PC-3 (cell line): ENCODE measurements around the gene PTPN21. TPM values are rescaled to one million over a fixed set of nuclear protein-coding genes. Genes with fewer than 3 reads are reported as not detected.

Source experiments
- ATAC-seq: fragments of 200-7000 bp; cut with Tn5 transposase; 2 replicates; pipeline ENCODE4 v1.9.1; 2020; ENCODE audit warnings: mild to moderate bottlenecking, moderate library complexity
- BruUV-seq: library from RNA; stranded (reverse); fragments of 400-500 nt; replicated peaks from 2 replicates; lab custom pipeline; 2021; lab: Mats Ljungman, UMichigan
- CTCF ChIA-PET: fragments of 300-600 bp; sonication (Branson Sonifier 250); formaldehyde crosslinking; loops from one replicate; lab custom pipeline; 2022; ENCODE audit warnings: antibody characterized with exemption; lab: Charles Lee
- POLR2A ChIA-PET: fragments of 300-600 bp; sonication (Branson Sonifier 250); formaldehyde crosslinking; loops from one replicate; lab custom pipeline; 2022; ENCODE audit warnings: antibody characterized with exemption; ENCODE audit not compliant: unreplicated experiment; lab: Charles Lee
- DNase-seq: peaks from one replicate; pipeline ENCODE4 v3.0.0-alpha.2; 2015
- H2AFZ ChIP-seq: fragments of 300-600 bp; sonication (generic); 2 replicates; pipeline ENCODE4 v1.6.0; 2016; ENCODE audit warnings: antibody characterized with exemption, low read length
- H3F3A ChIP-seq: fragments of 300-600 bp; sonication (generic); one replicate; pipeline ENCODE4 v1.6.0; 2017; ENCODE audit warnings: antibody characterized with exemption, low read length, control low read depth, mild to moderate bottlenecking; ENCODE audit not compliant: unreplicated experiment
- H3K27ac ChIP-seq: fragments of 300-600 bp; sonication (generic); 2 replicates; pipeline ENCODE4 v1.5.1; 2016; ENCODE audit warnings: mild to moderate bottlenecking, low read length
- H3K27me3 ChIP-seq: fragments of 300-600 bp; sonication (generic); 2 replicates; pipeline ENCODE4 v1.6.1; 2016; ENCODE audit warnings: low read length, mixed read lengths
- H3K36me3 ChIP-seq: fragments of 300-600 bp; sonication (generic); 2 replicates; pipeline ENCODE4 v1.6.1; 2016; ENCODE audit warnings: low read depth, mixed run types, low read length, mixed read lengths
- H3K4me1 ChIP-seq: fragments of 300-600 bp; sonication (generic); 2 replicates; pipeline ENCODE4 v1.5.1; 2016; ENCODE audit warnings: low read length; ENCODE audit not compliant: insufficient read depth
- H3K4me2 ChIP-seq: fragments of 300-600 bp; sonication (generic); 2 replicates; pipeline ENCODE4 v1.6.0; 2016; ENCODE audit warnings: low read length
- H3K4me3 ChIP-seq: fragments of 300-600 bp; sonication (generic); 2 replicates; pipeline ENCODE4 v1.5.1; 2016; ENCODE audit warnings: mild to moderate bottlenecking, low read length, mixed read lengths
- H3K79me2 ChIP-seq: fragments of 300-600 bp; sonication (generic); 2 replicates; pipeline ENCODE4 v1.6.1; 2017; ENCODE audit warnings: low read length, mixed read lengths
- H3K9ac ChIP-seq: fragments of 300-600 bp; sonication (generic); 2 replicates; pipeline ENCODE4 v1.6.0; 2016; ENCODE audit warnings: mild to moderate bottlenecking, low read length
- H3K9me2 ChIP-seq: fragments of 300-600 bp; sonication (generic); replicated peaks from 2 replicates; pipeline ENCODE4 v1.6.1; 2016; ENCODE audit warnings: mixed run types, low read length, mixed read lengths
- H3K9me3 ChIP-seq: fragments of 300-600 bp; sonication (generic); 2 replicates; pipeline ENCODE4 v1.6.1; 2016; ENCODE audit warnings: low read length, mixed read lengths
- H4K20me1 ChIP-seq: fragments of 300-600 bp; sonication (generic); 2 replicates; pipeline ENCODE4 v1.6.1; 2016; ENCODE audit warnings: low read length, mixed read lengths
- CTCF ChIP-seq: fragments of 300-600 bp; sonication (generic); conservative IDR thresholded peaks from 2 replicates; pipeline ENCODE4 v1.5.1; 2017; ENCODE audit warnings: antibody characterized with exemption, low read depth, mild to moderate bottlenecking, low read length
- EZH2 ChIP-seq: fragments of 300-600 bp; sonication (generic); IDR thresholded peaks from one replicate; pipeline ENCODE4 v1.6.1; 2017; ENCODE audit warnings: antibody characterized with exemption, mild to moderate bottlenecking, low read length; ENCODE audit not compliant: unreplicated experiment
- EZH2phosphoT487 ChIP-seq: fragments of 300-600 bp; sonication (generic); IDR thresholded peaks from 2 replicates; pipeline ENCODE4 v1.6.1; 2018; ENCODE audit warnings: mild to moderate bottlenecking, antibody characterized with exemption, low read length, borderline replicate concordance
- intact Hi-C: fragments of 100-400 bp; cut with micrococcal nuclease; formaldehyde crosslinking; loops from 2 replicates; pipeline ENCODE4 v1.9.0; 2023
- total RNA-seq: library from RNA; depleted of rRNA; stranded (reverse); fragments of >200 nt; gene quantifications from 2 replicates; pipeline ENCODE4 v1.2.3, GENCODE V29; 2014

The PTPN21 gene
- total RNA-seq, 1 experiment from 2014 or later: 6.3 TPM

DNA sequence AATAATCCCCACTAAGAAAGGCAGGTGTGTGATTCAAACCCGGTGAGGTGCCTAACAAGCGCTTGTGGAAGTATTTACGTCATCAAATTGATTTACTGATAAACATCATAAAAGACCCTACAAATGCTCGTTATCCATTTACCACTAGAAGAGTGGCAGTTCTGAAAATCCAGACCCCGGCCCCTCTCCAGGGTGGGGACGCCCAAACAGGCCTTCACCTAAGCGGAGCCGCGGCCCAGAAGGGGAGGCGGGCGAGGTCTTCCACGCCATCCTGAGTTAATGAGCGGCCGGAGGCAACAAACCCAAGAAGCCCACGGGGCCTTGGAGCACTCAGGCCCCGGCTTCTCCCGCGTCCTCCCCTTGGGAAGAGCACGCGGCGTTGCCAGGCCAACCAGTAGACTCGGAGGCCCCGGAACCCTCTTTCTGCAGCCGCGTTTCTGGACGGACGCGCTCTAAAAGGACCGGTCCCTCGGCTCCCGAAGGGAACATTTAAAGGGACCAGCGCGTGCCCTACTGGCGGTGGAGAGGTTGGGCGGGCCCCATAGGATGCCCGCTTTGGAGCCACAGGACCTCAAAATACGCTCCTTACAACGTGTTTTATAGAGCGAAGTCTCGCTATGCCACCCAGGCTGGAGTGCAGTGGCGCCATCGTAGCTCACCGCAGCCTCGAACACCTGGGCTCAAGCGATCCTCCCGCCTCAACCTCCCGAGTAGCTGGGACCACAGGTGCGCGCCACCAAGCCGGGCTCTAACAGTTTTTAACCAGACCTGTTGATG is 3.5 kb downstream of the PTPN21 start:
- TF ChIP-seq CTCF: peak; percentile 41; the same call in 1 of the 2 replicates
- TF ChIP-seq EZH2: no peak
- DNase-seq (peak; percentile 90), ATAC-seq (peak; percentile 52)
- Histone ChIP-seq H3K4me1 (peaks cover 24% of the 10 kb centered on the region), H3K9ac (peak overlapping the region; percentile 56), H3K27me3 (no peaks in the 10 kb centered on the region), H3K4me2 (peak overlapping the region; percentile 83), H4K20me1 (no peaks in the 10 kb centered on the region), H3K27ac (no peak overlapping the region), H3K9me2 (no peaks in the 10 kb centered on the region), H3F3A (no peaks in the 10 kb centered on the region), H3K4me3 (peak overlapping the region; percentile 82), H3K36me3 (0 out of 2 replicates have a peak, but pooled peaks cover 3% of the 10 kb centered on the region), H2AFZ (peak overlapping the region; percentile 93), H3K9me3 (no peaks in the 10 kb centered on the region), H3K79me2 (peaks cover 34% of the 10 kb centered on the region)
- BruUV-seq: no TSS peak
- CTCF ChIA-PET: interaction anchor here (0.6 kb wide), 1 partner anchor 29 kb away, joined by 3 read pairs; no protein-coding TSS in a partner anchor
- intact Hi-C loops: loop anchor here (1.0 kb wide), 1 partner anchor 59 kb away; no protein-coding TSS in a partner anchor
- POLR2A ChIA-PET: interaction anchor here (1.4 kb wide), 1 partner anchor 29 kb away, joined by 4 read pairs; no protein-coding TSS in a partner anchor

- Histone ChIP-seq H2AFZ (no peak overlapping the region), H3K27ac (no peak overlapping the region), H4K20me1 (no peaks in the 10 kb centered on the region), H3K9me3 (no peaks in the 10 kb centered on the region), H3K9me2 (no peaks in the 10 kb centered on the region), H3K4me2 (no peak overlapping the region), H3K4me3 (no peak overlapping the region), H3F3A (no peaks in the 10 kb centered on the region), H3K4me1 (peaks cover 18% of the 10 kb centered on the region), H3K9ac (no peak overlapping the region), H3K27me3 (no peaks in the 10 kb centered on the region), H3K36me3 (0 out of 2 replicates have a peak, but pooled peaks cover 3% of the 10 kb centered on the region), H3K79me2 (peaks cover 34% of the 10 kb centered on the region)
- no peak for DNase-seq
- POLR2A ChIA-PET: no interaction called here
- intact Hi-C loops: no loop called here
- no peak for TF ChIP-seq CTCF
- no peak for TF ChIP-seq EZH2
- CTCF ChIA-PET: no interaction called here
- no peak for ATAC-seq
- BruUV-seq: no TSS peak
Measured at GRCh38 chr14:88550078-88550477, 4.7 kb downstream of the PTPN21 start.

DNA sequence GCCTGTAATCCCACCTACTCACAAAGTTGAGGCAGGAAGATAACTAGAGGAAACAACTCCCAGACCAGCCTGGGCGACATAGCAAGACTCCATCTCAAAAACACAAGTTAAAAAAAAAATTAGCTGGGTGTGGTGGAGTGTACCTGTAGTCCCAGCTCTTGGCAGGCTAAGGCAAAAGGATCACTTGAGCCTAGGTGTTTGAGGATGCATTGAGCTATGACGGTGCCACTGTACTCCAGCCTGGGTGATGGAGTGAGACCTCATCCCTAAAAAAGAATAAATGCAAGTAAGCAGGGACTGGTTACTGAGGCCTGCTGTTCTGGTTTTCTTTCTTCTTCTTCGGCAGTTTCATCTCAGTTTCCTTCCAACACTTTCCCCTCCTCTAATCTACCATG is 7.4 kb downstream of the PTPN21 start:
- Histone ChIP-seq H3F3A (no peaks in the 10 kb centered on the region), H2AFZ (no peak overlapping the region), H4K20me1 (no peaks in the 10 kb centered on the region), H3K27ac (no peak overlapping the region), H3K9ac (no peak overlapping the region), H3K4me3 (no peak overlapping the region), H3K79me2 (peaks cover 15% of the 10 kb centered on the region), H3K4me2 (no peak overlapping the region), H3K9me3 (no peaks in the 10 kb centered on the region), H3K36me3 (peaks cover 3% of the 10 kb centered on the region; the same call in 1 of the 2 replicates), H3K9me2 (no peaks in the 10 kb centered on the region), H3K27me3 (no peaks in the 10 kb centered on the region), H3K4me1 (peaks cover 7% of the 10 kb centered on the region)
- intact Hi-C loops: no loop called here
- no TSS peak for BruUV-seq
- ATAC-seq (no peak), DNase-seq (no peak)
- TF ChIP-seq CTCF: no peak
- no peak for TF ChIP-seq EZH2phosphoT487
- no peak for TF ChIP-seq EZH2
- POLR2A ChIA-PET: no interaction called here
- CTCF ChIA-PET: no interaction called here
